ENCODE measurements around the gene NPC1L1.

GRCh38 chr7:44508328-44509030 lies 32.7 kb downstream of the NPC1L1 start:
- no peak for TF ChIP-seq POLR2AphosphoS5 (IDR thresholded peaks at IDR 0.05; ENCODE audit: low read length)
- TF ChIP-seq MTA3 (IDR thresholded peaks at IDR 0.05; ENCODE audit: borderline replicate concordance, low read length): no peak
